Liver (tissue), 3 donors: ENCODE measurements around the gene UMAD1.

Experiments
- CTCF ChIP-seq: fragments of 150-350 bp; IDR thresholded peaks from 2 replicates; pipeline ENCODE4 v1.5.1; 2017; ENCODE audit warnings: improper control_type of control experiment, low read depth, low read length; ENCODE audit not compliant: missing input control
- EGR1 ChIP-seq, 2 donors: IDR thresholded peaks; 2 replicates each; pipeline ENCODE4 v1.6.1; 2016 to 2018; ENCODE audit warnings: antibody characterized with exemption in 2 of 2, low read depth in 2 of 2
- FOXA1 ChIP-seq: IDR thresholded peaks from 2 replicates; pipeline ENCODE4 v1.6.1; 2016; ENCODE audit warnings: antibody characterized with exemption
- HNF4G ChIP-seq: IDR thresholded peaks from 2 replicates; pipeline ENCODE4 v1.6.1; 2016; ENCODE audit warnings: antibody characterized with exemption
- JUND ChIP-seq, 2 donors: IDR thresholded peaks; 2 replicates each; pipeline ENCODE4 v1.6.1; 2016; ENCODE audit warnings: antibody characterized with exemption in 2 of 2
- MAX ChIP-seq: IDR thresholded peaks from 2 replicates; pipeline ENCODE4 v1.6.1; 2016; ENCODE audit warnings: antibody characterized with exemption
- NR2F2 ChIP-seq: IDR thresholded peaks from 2 replicates; pipeline ENCODE4 v1.6.1; 2016; ENCODE audit warnings: antibody characterized with exemption
- RAD21 ChIP-seq, 2 donors: IDR thresholded peaks; 2 replicates each; pipeline ENCODE4 v1.6.1; 2016; ENCODE audit warnings: antibody characterized with exemption in 2 of 2, mild to moderate bottlenecking in 2 of 2
- REST ChIP-seq: IDR thresholded peaks from 2 replicates; pipeline ENCODE4 v1.6.1; 2016; ENCODE audit warnings: antibody characterized with exemption, mild to moderate bottlenecking
- RXRA ChIP-seq, 2 donors: IDR thresholded peaks; 2 replicates each; pipeline ENCODE4 v1.6.1; 2017 to 2018; ENCODE audit warnings: antibody characterized with exemption in 2 of 2, mild to moderate bottlenecking in 1 of 2
- TAF1 ChIP-seq: conservative IDR thresholded peaks from 2 replicates; pipeline ENCODE4 v1.6.1; 2016; ENCODE audit warnings: antibody characterized with exemption, mild to moderate bottlenecking
- YY1 ChIP-seq: IDR thresholded peaks from 2 replicates; pipeline ENCODE4 v1.6.1; 2016; ENCODE audit warnings: antibody characterized with exemption, mild to moderate bottlenecking
- TF ChIP-seq, protein P1 (sequence below): IDR thresholded peaks from 2 replicates; pipeline ENCODE4 v1.6.1; 2016; ENCODE audit warnings: antibody characterized with exemption
- TF ChIP-seq, protein P2 (sequence below): IDR thresholded peaks from 2 replicates; pipeline ENCODE4 v1.6.1; 2016; ENCODE audit warnings: antibody characterized with exemption
- donor health status: healthy.
- donor health status: healthy.

DNA sequence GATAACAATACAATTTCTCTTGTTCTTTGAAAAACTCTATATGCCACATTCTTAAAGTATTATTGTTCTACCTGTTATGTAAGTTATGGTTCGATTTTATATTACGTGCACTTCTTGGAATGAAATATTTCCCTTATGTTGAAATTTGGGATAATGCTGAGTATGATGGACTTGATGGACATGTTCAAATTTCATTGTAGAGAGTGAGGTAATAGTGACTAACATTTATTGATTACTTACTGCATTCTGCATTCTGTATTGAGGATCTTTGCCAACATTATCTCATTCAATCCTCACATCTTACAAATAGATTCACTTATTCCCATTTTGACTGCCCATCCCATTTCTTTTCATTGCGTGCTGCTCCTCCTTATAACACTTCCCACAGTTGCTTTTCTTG lies 208.3 kb downstream of the UMAD1 start:
- TF ChIP-seq, protein P1, sequence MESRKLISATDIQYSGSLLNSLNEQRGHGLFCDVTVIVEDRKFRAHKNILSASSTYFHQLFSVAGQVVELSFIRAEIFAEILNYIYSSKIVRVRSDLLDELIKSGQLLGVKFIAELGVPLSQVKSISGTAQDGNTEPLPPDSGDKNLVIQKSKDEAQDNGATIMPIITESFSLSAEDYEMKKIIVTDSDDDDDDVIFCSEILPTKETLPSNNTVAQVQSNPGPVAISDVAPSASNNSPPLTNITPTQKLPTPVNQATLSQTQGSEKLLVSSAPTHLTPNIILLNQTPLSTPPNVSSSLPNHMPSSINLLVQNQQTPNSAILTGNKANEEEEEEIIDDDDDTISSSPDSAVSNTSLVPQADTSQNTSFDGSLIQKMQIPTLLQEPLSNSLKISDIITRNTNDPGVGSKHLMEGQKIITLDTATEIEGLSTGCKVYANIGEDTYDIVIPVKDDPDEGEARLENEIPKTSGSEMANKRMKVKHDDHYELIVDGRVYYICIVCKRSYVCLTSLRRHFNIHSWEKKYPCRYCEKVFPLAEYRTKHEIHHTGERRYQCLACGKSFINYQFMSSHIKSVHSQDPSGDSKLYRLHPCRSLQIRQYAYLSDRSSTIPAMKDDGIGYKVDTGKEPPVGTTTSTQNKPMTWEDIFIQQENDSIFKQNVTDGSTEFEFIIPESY, result no peak
- TF ChIP-seq REST (no peak), YY1 (no peak), CTCF (no peak), JUND (IDR thresholded peaks at IDR 0.05) (no peak), MAX (no peak), TAF1 (no peak), EGR1 (IDR thresholded peaks at IDR 0.05; ENCODE audit: low read depth in 2 of 2) (no peak), RXRA (IDR thresholded peaks at IDR 0.05) (no peak), FOXA1 (no peak), RAD21 (IDR thresholded peaks at IDR 0.05) (no peak), HNF4G (no peak), NR2F2 (no peak)
- TF ChIP-seq, protein P2, sequence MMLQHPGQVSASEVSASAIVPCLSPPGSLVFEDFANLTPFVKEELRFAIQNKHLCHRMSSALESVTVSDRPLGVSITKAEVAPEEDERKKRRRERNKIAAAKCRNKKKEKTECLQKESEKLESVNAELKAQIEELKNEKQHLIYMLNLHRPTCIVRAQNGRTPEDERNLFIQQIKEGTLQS, result no peak
